ENCODE results near the gene PCYOX1L. TPM values are rescaled to one million over a fixed set of nuclear protein-coding genes. Genes with fewer than 3 reads are reported as not detected.
A peak's percentile ranks its signal among the peaks of the same experiment; 100 is the strongest.

PCYOX1L gene
- total RNA-seq, 4 donors from 2014 or later = 2.1 to 4.6 (median 3.1) TPM

GRCh38 chr5:149372932-149373331, 15.1 kb downstream of the PCYOX1L start:
- Histone ChIP-seq H3K36me3 (no peaks in the 10 kb centered on the region), H3K4me3 (no peak overlapping the region), H3K27ac (peak overlapping the region in 1 of 4 donors; percentile 55), H3K9me3 (no peaks in the 10 kb centered on the region), H3K4me1 (peaks cover 4 to 22% (median 6%) of the 10 kb centered on the region in 3 donors), H3K27me3 (no peaks in the 10 kb centered on the region)
- TF ChIP-seq POLR2A (IDR thresholded peaks at IDR 0.05) = no peak
- TF ChIP-seq, protein P1, sequence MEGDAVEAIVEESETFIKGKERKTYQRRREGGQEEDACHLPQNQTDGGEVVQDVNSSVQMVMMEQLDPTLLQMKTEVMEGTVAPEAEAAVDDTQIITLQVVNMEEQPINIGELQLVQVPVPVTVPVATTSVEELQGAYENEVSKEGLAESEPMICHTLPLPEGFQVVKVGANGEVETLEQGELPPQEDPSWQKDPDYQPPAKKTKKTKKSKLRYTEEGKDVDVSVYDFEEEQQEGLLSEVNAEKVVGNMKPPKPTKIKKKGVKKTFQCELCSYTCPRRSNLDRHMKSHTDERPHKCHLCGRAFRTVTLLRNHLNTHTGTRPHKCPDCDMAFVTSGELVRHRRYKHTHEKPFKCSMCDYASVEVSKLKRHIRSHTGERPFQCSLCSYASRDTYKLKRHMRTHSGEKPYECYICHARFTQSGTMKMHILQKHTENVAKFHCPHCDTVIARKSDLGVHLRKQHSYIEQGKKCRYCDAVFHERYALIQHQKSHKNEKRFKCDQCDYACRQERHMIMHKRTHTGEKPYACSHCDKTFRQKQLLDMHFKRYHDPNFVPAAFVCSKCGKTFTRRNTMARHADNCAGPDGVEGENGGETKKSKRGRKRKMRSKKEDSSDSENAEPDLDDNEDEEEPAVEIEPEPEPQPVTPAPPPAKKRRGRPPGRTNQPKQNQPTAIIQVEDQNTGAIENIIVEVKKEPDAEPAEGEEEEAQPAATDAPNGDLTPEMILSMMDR (IDR thresholded peaks at IDR 0.05) = no peak
- WGBS, 2 donors = 92 to 94% methylated on average over 2 to 3 of the region's 3 CpGs
- DNase-seq = no peak
- intact Hi-C loops (cut with DNase I) = loop anchor here (2.0 to 10.0 kb wide), 2 partner anchors 42 to 192 kb away; no protein-coding TSS in a partner anchor

- no peak for DNase-seq
- Histone ChIP-seq H3K36me3 (no peaks in the 10 kb centered on the region), H3K4me1 (peaks cover 6 to 30% (median 14%) of the 10 kb centered on the region in 3 donors), H3K4me3 (no peak overlapping the region), H3K27me3 (no peaks in the 10 kb centered on the region), H3K27ac (peak overlapping the region in 1 of 4 donors; percentile 28), H3K9me3 (no peaks in the 10 kb centered on the region)
- intact Hi-C loops (cut with DNase I) = loop anchor here (10.0 kb wide), 1 partner anchor 190 kb away; no protein-coding TSS in a partner anchor
- TF ChIP-seq, protein P1 (IDR thresholded peaks at IDR 0.05) = no peak
- TF ChIP-seq POLR2A (IDR thresholded peaks at IDR 0.05) = no peak
- 76 to 94% methylated on average over 5 to 10 of the region's 20 CpGs for WGBS, 2 donors
Observed at GRCh38 chr5:149374303-149374702, 16.5 kb downstream of the PCYOX1L start.

- Histone ChIP-seq H3K4me3 (no peak overlapping the region), H3K27ac (peak overlapping the region in 1 of 4 donors; percentile 28), H3K4me1 (peaks cover 6 to 33% (median 14%) of the 10 kb centered on the region in 3 donors), H3K36me3 (no peaks in the 10 kb centered on the region), H3K27me3 (no peaks in the 10 kb centered on the region), H3K9me3 (no peaks in the 10 kb centered on the region)
- TF ChIP-seq POLR2A (IDR thresholded peaks at IDR 0.05) = no peak
- TF ChIP-seq, protein P1 (IDR thresholded peaks at IDR 0.05) = no peak
- WGBS, 2 donors = 76 to 83% methylated on average over 3 of the region's 3 CpGs
- intact Hi-C loops (cut with DNase I) = loop anchor here (10.0 kb wide), 1 partner anchor 190 kb away; no protein-coding TSS in a partner anchor
- DNase-seq = no peak
Observed at GRCh38 chr5:149374801-149375200, 17.0 kb downstream of the PCYOX1L start.

GRCh38 chr5:149375434-149375833, 17.6 kb downstream of the PCYOX1L start:
- Histone ChIP-seq H3K27me3 (no peaks in the 10 kb centered on the region), H3K27ac (no peak overlapping the region), H3K4me1 (peaks cover 6 to 33% (median 14%) of the 10 kb centered on the region in 3 donors), H3K9me3 (no peaks in the 10 kb centered on the region), H3K4me3 (no peak overlapping the region), H3K36me3 (no peaks in the 10 kb centered on the region)
- intact Hi-C loops (cut with DNase I) = loop anchor here (10.0 kb wide), 1 partner anchor 189 kb away; no protein-coding TSS in a partner anchor
- TF ChIP-seq, protein P1 (IDR thresholded peaks at IDR 0.05) = no peak
- no peak for TF ChIP-seq POLR2A (IDR thresholded peaks at IDR 0.05)
- WGBS, 2 donors = 83 to 87% methylated on average over 6 of the region's 6 CpGs
- no peak for DNase-seq

- no peak for DNase-seq
- intact Hi-C loops (cut with DNase I) = loop anchor here (10.0 kb wide), 1 partner anchor 189 kb away; no protein-coding TSS in a partner anchor
- WGBS, 2 donors = 97 to 100% methylated on average over 4 to 12 of the region's 12 CpGs
Observed at GRCh38 chr5:149376104-149376503, 18.3 kb downstream of the PCYOX1L start.

More at GRCh38 chr5:149376104-149376503, 18.3 kb downstream of the PCYOX1L start:
- no peaks in the 10 kb centered on the region for H3K27me3 ChIP-seq
- H3K9me3 ChIP-seq = no peaks in the 10 kb centered on the region
- no peaks in the 10 kb centered on the region for H3K36me3 ChIP-seq
- peaks cover under 1 to 31% (median 14%) of the 10 kb centered on the region in 3 donors for H3K4me1 ChIP-seq
- no peak overlapping the region for H3K4me3 ChIP-seq
- TF ChIP-seq POLR2A (IDR thresholded peaks at IDR 0.05) = no peak
- TF ChIP-seq, protein P1 (IDR thresholded peaks at IDR 0.05) = no peak
- H3K27ac ChIP-seq = no peak overlapping the region

All from esophagus squamous epithelium (tissue), 5 donors.